ENCODE results near the gene SOBP.

SOBP gene

DNA sequence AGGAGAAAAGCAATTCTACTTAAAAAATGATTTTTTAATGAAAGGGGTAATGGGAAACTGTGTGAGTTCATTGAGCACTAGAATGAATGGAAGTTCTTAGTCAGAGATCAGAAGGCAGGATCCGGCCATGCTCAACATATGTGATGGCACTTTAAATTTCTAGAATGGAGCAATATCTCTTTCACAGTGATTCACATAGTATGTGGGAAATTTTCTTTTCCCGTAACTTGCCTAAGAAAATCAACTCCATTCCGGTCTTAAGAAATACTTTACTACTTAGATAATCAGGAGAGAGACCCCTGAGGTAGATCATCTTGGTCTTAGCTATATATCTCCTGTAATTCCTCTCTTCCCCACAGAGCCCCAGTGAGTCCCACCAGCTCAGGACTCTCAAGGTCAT, 202.4 kb downstream of the SOBP start:
- TF ChIP-seq, protein P1, sequence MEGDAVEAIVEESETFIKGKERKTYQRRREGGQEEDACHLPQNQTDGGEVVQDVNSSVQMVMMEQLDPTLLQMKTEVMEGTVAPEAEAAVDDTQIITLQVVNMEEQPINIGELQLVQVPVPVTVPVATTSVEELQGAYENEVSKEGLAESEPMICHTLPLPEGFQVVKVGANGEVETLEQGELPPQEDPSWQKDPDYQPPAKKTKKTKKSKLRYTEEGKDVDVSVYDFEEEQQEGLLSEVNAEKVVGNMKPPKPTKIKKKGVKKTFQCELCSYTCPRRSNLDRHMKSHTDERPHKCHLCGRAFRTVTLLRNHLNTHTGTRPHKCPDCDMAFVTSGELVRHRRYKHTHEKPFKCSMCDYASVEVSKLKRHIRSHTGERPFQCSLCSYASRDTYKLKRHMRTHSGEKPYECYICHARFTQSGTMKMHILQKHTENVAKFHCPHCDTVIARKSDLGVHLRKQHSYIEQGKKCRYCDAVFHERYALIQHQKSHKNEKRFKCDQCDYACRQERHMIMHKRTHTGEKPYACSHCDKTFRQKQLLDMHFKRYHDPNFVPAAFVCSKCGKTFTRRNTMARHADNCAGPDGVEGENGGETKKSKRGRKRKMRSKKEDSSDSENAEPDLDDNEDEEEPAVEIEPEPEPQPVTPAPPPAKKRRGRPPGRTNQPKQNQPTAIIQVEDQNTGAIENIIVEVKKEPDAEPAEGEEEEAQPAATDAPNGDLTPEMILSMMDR (IDR thresholded peaks at IDR 0.05; ENCODE audit: extremely low read depth, missing control alignments) = no peak
- no peak for DNase-seq (ENCODE audit: low spot score)

DNA sequence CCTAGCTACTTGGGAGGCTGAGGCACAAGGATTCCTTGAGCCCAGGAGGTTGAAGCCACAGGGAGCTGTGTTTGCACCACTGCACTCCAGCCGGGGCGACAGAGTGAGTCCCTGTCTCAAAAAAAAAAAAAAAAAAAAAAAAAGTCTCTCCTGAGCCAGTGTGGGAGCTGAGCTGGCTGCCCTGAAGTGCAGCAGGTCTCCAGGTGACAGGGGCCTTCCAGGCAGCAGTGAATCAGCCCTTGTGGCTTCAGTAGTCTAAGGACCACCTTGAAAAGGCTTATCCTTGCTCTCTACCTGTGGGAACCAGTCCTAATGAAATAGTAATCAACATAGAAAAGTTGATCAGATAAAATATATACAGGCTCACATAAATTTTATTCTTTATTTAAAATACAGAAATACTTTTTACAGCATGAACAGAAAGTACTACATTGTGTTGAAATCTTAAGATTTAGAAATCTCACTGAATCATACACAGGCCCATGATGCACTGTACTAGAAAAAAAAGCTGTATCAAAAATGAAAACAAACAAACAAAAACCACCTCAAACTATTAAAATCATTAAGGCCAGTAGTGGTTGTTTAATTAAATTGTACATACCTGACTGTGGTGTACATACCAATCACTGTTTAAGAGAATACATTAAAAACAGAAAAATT, 205.3 kb downstream of the SOBP start:
- no peak for DNase-seq (ENCODE audit: low spot score)
- TF ChIP-seq, protein P1 (IDR thresholded peaks at IDR 0.05; ENCODE audit: extremely low read depth, missing control alignments) = no peak

DNA sequence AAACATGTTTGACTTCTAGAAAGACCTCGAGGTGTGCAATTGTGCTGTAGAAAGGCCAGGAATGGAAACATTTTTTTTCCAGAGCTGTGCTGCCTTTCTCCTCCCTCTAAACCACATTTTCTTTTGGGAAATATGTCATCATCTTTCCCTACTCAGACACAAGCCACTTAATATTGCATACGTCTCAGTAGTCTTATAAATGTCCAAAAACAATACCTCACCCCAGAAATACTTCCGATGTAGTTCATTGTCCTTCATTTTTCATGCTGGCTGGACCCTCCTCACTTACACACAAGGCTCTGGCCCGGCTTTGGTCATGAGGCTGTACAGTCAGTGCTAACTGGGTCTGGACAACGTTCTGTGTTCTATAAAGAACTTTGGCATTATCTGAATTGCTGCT, 207.8 kb downstream of the SOBP start:
- no peak for DNase-seq (ENCODE audit: low spot score)
- TF ChIP-seq, protein P1 (IDR thresholded peaks at IDR 0.05; ENCODE audit: extremely low read depth, missing control alignments) = no peak

DNA sequence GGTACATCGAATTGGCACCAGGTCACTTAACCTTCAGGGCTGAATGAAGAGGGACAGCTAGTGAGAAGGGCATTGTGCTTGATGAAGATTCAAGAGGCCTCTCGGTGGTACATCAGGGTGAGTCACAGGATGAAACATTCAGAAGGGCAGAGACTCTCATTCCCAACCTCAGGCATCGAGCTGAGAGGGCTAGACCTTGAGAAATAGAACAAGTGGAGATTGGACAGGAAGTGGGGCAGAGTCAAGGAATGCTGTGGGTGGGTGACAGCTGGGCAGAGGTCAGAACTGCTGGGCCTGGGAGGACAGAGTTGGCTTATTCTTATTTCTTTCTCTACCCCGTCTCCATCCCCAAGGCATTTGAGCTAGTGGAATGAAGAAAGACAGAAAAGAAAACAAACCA, 208.2 kb downstream of the SOBP start:
- no peak for DNase-seq (ENCODE audit: low spot score)
- TF ChIP-seq, protein P1 (IDR thresholded peaks at IDR 0.05; ENCODE audit: extremely low read depth, missing control alignments) = no peak

DNA sequence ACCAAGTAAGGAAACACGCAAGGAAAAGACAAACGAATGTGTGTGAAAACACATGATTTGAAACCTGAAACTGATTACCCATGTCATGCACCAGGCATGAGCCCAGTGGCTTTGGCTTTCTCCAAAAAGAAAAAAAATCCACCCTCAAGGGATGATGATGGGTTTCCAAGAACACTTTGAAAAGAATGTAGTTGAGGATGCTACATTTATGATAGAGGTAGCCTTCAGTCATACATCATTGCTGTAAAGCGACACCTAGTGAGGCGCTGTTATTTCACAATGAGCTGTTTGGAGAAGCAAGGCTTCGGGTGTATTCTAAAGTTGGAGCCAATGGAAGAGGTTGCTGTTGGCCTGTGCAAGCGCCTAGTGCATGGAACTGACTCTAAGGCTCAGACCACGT, 209.3 kb downstream of the SOBP start:
- DNase-seq (ENCODE audit: low spot score) = no peak
- TF ChIP-seq, protein P1 (IDR thresholded peaks at IDR 0.05; ENCODE audit: extremely low read depth, missing control alignments) = no peak

DNA sequence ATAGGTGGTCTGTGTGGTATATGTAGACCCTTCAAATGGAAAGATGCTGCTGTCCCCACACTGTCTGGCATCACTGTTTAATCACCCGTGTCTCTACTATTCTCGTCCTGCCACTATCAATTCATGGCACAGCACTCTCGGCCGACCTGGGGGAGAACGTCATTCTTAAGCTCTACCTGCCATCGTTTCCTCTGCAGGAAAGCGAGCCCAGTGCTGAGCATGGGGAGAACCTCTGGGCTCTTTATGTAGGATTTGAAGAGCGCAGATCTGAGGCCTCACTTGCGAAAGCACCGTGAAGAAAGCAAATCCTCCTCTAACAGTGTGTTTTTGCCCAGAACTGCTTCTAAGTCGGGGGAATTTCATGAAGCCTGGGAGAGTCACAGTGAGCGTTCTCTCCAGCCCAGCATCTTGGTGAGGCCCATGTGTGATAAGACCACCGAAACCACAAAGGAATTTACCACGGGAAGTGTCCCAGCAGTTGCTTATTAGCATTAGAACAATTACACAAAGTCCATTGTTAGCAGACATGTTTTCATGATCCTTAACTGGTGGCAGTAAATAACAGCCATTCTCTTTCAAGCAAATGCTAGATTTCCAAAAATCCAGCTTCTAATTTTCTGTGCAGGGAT, 209.9 kb downstream of the SOBP start:
- TF ChIP-seq, protein P1 (IDR thresholded peaks at IDR 0.05; ENCODE audit: extremely low read depth, missing control alignments) = no peak
- no peak for DNase-seq (ENCODE audit: low spot score)

DNA sequence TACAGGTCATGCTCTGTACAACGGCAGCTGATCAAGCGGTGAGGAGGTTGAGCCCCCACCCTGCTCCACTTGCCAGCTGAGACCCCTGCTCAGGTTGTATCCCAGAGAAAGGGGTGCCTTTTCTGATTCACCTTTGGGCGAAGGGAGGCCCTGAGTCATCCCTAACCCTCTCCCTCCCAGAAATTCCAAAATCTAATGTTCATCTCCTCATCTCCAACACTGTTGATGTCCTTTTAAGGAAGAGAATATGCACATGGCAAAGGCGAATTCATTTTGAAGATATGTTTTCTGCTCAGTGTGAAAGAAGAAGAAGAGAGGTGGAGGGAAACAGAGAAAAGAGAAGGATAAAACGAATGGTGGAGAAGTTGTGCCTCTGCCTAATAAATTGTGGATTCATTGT, 213.7 kb downstream of the SOBP start:
- TF ChIP-seq, protein P1 (IDR thresholded peaks at IDR 0.05; ENCODE audit: extremely low read depth, missing control alignments) = no peak
- no peak for DNase-seq (ENCODE audit: low spot score)

Data from GM20000 (cell line).